ENCODE data around the gene NCK2. TPM values are rescaled to one million over a fixed set of nuclear protein-coding genes. Genes with fewer than 3 reads are reported as not detected.

Gene NCK2
- total and polyA plus RNA-seq, 7 experiments from 2014 or later = 30.8 to 134 (median 105) TPM

DNA sequence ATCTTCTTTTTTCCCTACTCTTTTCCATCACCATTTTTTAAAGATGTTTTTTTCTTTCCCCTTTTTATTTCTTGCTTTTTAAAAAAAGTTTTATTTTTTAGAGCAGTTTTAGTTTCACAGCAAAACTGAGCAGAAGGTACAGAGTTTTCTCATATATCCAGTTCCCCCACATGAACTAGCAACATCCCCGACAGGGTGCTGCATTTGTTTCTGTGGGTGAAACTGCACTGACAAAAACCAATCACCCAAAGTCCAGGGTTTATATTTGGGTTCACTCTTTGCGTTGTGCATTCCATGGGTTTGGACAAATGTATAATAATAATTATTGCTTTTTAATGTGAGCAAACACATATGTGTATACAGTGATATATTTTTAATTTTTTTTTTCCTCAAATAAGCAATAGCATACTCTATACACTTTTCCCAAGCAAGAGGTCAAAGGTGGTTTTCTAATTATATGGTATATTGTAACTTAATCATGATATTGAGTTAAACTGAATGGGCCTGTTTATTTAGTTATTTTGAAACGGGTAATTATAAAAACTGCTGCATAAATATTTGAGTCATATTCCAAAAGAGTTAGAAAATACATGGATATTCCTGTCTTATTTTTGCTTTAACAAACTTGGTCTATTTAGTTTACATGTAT lies 50.3 kb downstream of the NCK2 start:
- Mint-ChIP-seq H3K27me3 (no peaks in the 10 kb centered on the region), H3K27ac (peak overlapping the region; percentile 91 to 100 (median 99)), H3K36me3 (peaks cover 0 to 20% (median 6%) of the 10 kb centered on the region in 5 donors), H3K9me3 (peaks cover 0 to 1% (median 0%) of the 10 kb centered on the region in 11 donors), H3K4me1 (peaks cover 68 to 100% (median 94%) of the 10 kb centered on the region in 7 donors), H3K4me3 (peak overlapping the region; percentile 70 to 92 (median 83))
- Histone ChIP-seq H3K9me3 (ENCODE audit: control insufficient read depth in 2 of 3, low read length in 3 of 3) (no peaks in the 10 kb centered on the region), H3K4me1 (ENCODE audit: control insufficient read depth in 2 of 2, insufficient read depth in 2 of 2, low read length in 2 of 2) (peaks cover 92 to 93% of the 10 kb centered on the region in 2 donors), H3K27ac (ENCODE audit: low read depth, low read length) (peak overlapping the region; percentile 74), H3K36me3 (ENCODE audit: control insufficient read depth in 2 of 3, insufficient read depth in 3 of 3, low read length in 3 of 3) (no peaks in the 10 kb centered on the region), H3K27me3 (ENCODE audit: control insufficient read depth in 2 of 2, insufficient read depth in 2 of 2, low read length in 2 of 2) (no peaks in the 10 kb centered on the region), H3K4me3 (ENCODE audit: low read length) (peak overlapping the region; percentile 50)
- ATAC-seq (no peak), DNase-seq (no peak)
- POLR2A ChIA-PET = interaction anchor here (0.9 to 1.3 kb wide), 4 partner anchors 12 to 52 kb away, joined by 3 to 5 read pairs (median 4); no protein-coding TSS in a partner anchor
- intact Hi-C loops (cut with micrococcal nuclease) = loop anchor here (5.0 to 10.0 kb wide), 5 partner anchors 132 to 430 kb away; partner anchors contain the start of gene UXS1 (in 1 of the 2)
- CTCF ChIA-PET = interaction anchor here (1.3 to 1.9 kb wide), 3 partner anchors 42 to 289 kb away, joined by 3 to 5 read pairs (median 4); no protein-coding TSS in a partner anchor

DNA sequence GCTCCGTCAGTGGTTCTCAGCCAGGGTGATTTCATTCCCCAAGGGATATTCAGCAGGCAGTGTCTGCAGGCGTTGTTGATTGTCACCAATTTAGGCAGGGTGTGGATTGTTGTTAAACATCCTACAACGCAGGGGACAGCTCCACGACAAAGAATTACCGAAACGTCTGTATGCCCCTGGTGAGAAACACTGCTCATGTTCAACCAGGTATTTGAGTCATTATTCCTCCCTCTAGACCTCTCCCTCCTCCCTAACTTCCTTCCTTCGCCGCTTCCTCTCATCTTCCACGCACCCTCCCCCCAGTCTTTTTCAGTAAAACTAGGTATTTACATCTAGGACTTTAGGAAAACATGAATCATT lies 50.8 kb downstream of the NCK2 start:
- ATAC-seq (no peak), DNase-seq (peak in 2 of 9 donors; percentile 31 to 56)
- Histone ChIP-seq H3K36me3 (ENCODE audit: control insufficient read depth in 2 of 3, insufficient read depth in 3 of 3, low read length in 3 of 3) (no peaks in the 10 kb centered on the region), H3K27me3 (ENCODE audit: control insufficient read depth in 2 of 2, insufficient read depth in 2 of 2, low read length in 2 of 2) (no peaks in the 10 kb centered on the region), H3K4me1 (ENCODE audit: control insufficient read depth in 2 of 2, insufficient read depth in 2 of 2, low read length in 2 of 2) (peaks cover 92 to 93% of the 10 kb centered on the region in 2 donors), H3K4me3 (ENCODE audit: low read length) (peak overlapping the region; percentile 50), H3K27ac (ENCODE audit: low read depth, low read length) (peak overlapping the region; percentile 74), H3K9me3 (ENCODE audit: control insufficient read depth in 2 of 3, low read length in 3 of 3) (no peaks in the 10 kb centered on the region)
- H3K36me3 Mint-ChIP-seq = peaks cover 0 to 23% (median 11%) of the 10 kb centered on the region in 5 donors
- H3K4me1 Mint-ChIP-seq = peaks cover 71 to 100% (median 94%) of the 10 kb centered on the region in 7 donors
- intact Hi-C loops (cut with micrococcal nuclease) = loop anchor here (5.0 to 10.0 kb wide), 5 partner anchors 132 to 431 kb away; partner anchors contain the start of gene UXS1 (in 1 of the 2)
- peak overlapping the region; percentile 91 to 100 (median 99) for H3K27ac Mint-ChIP-seq
- POLR2A ChIA-PET = interaction anchor here (0.9 to 1.3 kb wide), 5 partner anchors 13 to 52 kb away, joined by 3 to 5 read pairs (median 3); no protein-coding TSS in a partner anchor
- H3K27me3 Mint-ChIP-seq = no peaks in the 10 kb centered on the region
- peak overlapping the region; percentile 70 to 92 (median 83) for H3K4me3 Mint-ChIP-seq
- CTCF ChIA-PET = interaction anchor here (0.6 to 1.9 kb wide), 5 partner anchors 26 to 299 kb away, joined by 3 to 5 read pairs (median 3); no protein-coding TSS in a partner anchor
- H3K9me3 Mint-ChIP-seq = peaks cover 0 to 1% (median 0%) of the 10 kb centered on the region in 11 donors

DNA sequence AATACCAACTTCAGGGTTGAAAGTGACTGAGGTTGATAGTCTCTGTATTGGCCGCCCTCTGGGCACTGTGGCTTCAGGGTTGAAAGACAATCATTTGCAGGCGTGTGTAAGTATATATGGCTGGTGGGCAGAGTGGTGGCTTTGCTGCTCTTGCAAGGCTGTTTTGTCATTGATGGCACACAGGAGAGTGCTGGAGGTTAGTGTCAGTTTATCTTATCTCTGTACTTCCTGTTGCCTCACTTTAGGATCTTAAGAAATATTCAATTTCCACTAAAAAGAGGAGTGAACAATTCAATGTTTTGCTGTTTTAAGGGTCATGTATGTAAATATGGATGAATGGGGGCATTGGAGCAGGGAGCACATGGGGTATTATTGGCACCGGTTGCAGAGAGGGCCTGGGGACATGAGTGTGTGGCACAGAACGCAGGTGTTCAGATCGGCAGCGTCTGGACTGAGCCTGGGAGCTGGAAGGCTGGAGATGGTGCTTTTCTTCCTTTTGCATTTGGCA lies 51.5 kb downstream of the NCK2 start:
- peak overlapping the region; percentile 74 for H3K27ac ChIP-seq (ENCODE audit: low read depth, low read length)
- H3K36me3 ChIP-seq (ENCODE audit: control insufficient read depth in 2 of 3, insufficient read depth in 3 of 3, low read length in 3 of 3) = no peaks in the 10 kb centered on the region
- no peaks in the 10 kb centered on the region for H3K27me3 ChIP-seq (ENCODE audit: control insufficient read depth in 2 of 2, insufficient read depth in 2 of 2, low read length in 2 of 2)
- Mint-ChIP-seq H3K4me1 (peaks cover 72 to 100% (median 94%) of the 10 kb centered on the region in 7 donors), H3K4me3 (peak overlapping the region; percentile 70 to 92 (median 83)), H3K36me3 (peaks cover 0 to 23% (median 13%) of the 10 kb centered on the region in 5 donors), H3K27me3 (no peaks in the 10 kb centered on the region), H3K9me3 (peaks cover 0 to 1% (median 0%) of the 10 kb centered on the region in 11 donors), H3K27ac (peak overlapping the region; percentile 91 to 100 (median 99))
- peak overlapping the region; percentile 50 for H3K4me3 ChIP-seq (ENCODE audit: low read length)
- DNase-seq (peak in 5 of 9 donors; percentile 46 to 59 (median 53)), ATAC-seq (peak; percentile 58)
- ChIA-PET POLR2A (interaction anchor here (0.7 to 1.5 kb wide), 7 partner anchors 13 to 323 kb away, joined by 3 to 5 read pairs (median 4); no protein-coding TSS in a partner anchor), CTCF (interaction anchor here (0.6 to 1.9 kb wide), 6 partner anchors 25 to 298 kb away, joined by 3 to 5 read pairs (median 3); no protein-coding TSS in a partner anchor)
- H3K4me1 ChIP-seq (ENCODE audit: control insufficient read depth in 2 of 2, insufficient read depth in 2 of 2, low read length in 2 of 2) = peaks cover 92 to 93% of the 10 kb centered on the region in 2 donors
- no peaks in the 10 kb centered on the region for H3K9me3 ChIP-seq (ENCODE audit: control insufficient read depth in 2 of 3, low read length in 3 of 3)
- intact Hi-C loops (cut with micrococcal nuclease) = loop anchor here (1.0 to 10.0 kb wide), 13 partner anchors 15 to 431 kb away; partner anchors contain the start of gene UXS1 (in 1 of the 2)

DNA sequence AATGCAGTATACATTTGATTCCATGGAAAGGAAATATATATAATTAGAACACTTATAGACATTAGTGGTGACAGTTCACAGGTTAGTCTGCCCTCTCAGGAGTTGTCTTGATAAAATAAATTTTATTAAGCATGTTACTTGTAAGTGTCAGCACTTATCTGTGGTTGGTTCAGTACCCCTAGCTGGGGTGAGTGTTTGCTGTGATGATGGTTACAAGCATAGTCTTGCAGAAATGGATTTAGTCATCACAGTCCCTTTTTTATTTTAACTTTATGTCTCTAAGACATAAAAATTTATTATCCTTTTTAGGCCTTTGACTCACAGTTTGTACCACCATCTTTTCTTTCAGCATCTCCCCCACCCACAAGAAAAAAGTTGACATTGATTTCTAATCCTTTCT lies 52.1 kb downstream of the NCK2 start:
- peak overlapping the region; percentile 34 for H3K4me3 ChIP-seq (ENCODE audit: low read length)
- H3K27me3 ChIP-seq (ENCODE audit: control insufficient read depth in 2 of 2, insufficient read depth in 2 of 2, low read length in 2 of 2) = no peaks in the 10 kb centered on the region
- no peak for ATAC-seq
- H3K36me3 ChIP-seq (ENCODE audit: control insufficient read depth in 2 of 3, insufficient read depth in 3 of 3, low read length in 3 of 3) = no peaks in the 10 kb centered on the region
- Mint-ChIP-seq H3K27ac (peak overlapping the region; percentile 92 to 100 (median 99)), H3K36me3 (peaks cover 2 to 27% (median 16%) of the 10 kb centered on the region in 5 donors), H3K9me3 (peaks cover 0 to 1% (median 0%) of the 10 kb centered on the region in 11 donors), H3K4me3 (peak overlapping the region; percentile 70 to 92 (median 83)), H3K4me1 (peaks cover 73 to 100% (median 94%) of the 10 kb centered on the region in 7 donors), H3K27me3 (no peaks in the 10 kb centered on the region)
- no peak for DNase-seq
- no peaks in the 10 kb centered on the region for H3K9me3 ChIP-seq (ENCODE audit: control insufficient read depth in 2 of 3, low read length in 3 of 3)
- ChIA-PET POLR2A (interaction anchor here (0.7 to 2.4 kb wide), 5 partner anchors 13 to 322 kb away, joined by 3 to 12 read pairs (median 4); no protein-coding TSS in a partner anchor), CTCF (interaction anchor here (0.8 to 1.9 kb wide), 4 partner anchors 53 to 297 kb away, joined by 3 to 5 read pairs (median 4); no protein-coding TSS in a partner anchor)
- peaks cover 92 to 93% of the 10 kb centered on the region in 2 donors for H3K4me1 ChIP-seq (ENCODE audit: control insufficient read depth in 2 of 2, insufficient read depth in 2 of 2, low read length in 2 of 2)
- H3K27ac ChIP-seq (ENCODE audit: low read depth, low read length) = peak overlapping the region; percentile 74
- intact Hi-C loops (cut with micrococcal nuclease) = loop anchor here (1.0 to 10.0 kb wide), 13 partner anchors 14 to 432 kb away; partner anchors contain the start of gene UXS1 (in 1 of the 2)

DNA sequence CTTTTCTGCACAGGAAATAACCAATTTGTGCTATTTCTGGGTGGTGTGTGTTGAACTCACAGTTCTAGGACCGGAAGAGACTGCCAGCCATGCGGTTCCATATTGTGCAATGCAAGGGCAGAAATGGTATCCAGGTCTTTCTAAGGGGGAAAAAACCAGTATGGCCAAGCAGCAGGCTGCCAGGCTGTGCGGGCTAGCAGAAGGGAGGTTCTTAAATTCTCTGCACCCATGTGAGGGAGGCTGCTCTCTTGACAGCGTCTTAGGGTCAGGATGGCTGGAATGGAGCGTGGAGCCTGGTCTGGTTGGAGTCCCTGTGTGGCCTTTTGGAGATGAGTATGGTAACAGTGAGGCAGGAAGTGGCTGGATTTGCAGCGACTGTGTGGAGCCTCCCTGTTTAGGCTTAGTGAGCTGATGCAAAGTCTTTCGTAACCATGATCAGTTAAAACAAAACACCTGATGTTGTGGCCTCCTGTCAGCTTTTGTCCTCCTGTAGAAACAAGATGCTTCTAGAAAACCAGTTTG lies 52.6 kb downstream of the NCK2 start:
- peak overlapping the region; percentile 34 for H3K4me3 ChIP-seq (ENCODE audit: low read length)
- intact Hi-C loops (cut with micrococcal nuclease) = loop anchor here (2.0 to 10.0 kb wide), 12 partner anchors 13 to 433 kb away; partner anchors contain the start of gene UXS1 (in 1 of the 2)
- CTCF ChIA-PET = interaction anchor here (1.4 to 1.7 kb wide), 4 partner anchors 9 to 297 kb away, joined by 3 to 5 read pairs (median 3); no protein-coding TSS in a partner anchor
- Mint-ChIP-seq H3K36me3 (peaks cover 4 to 29% (median 19%) of the 10 kb centered on the region in 5 donors), H3K4me1 (peaks cover 74 to 100% (median 94%) of the 10 kb centered on the region in 7 donors), H3K4me3 (peak overlapping the region; percentile 70 to 92 (median 78)), H3K27me3 (no peaks in the 10 kb centered on the region), H3K9me3 (peaks cover 0 to 4% (median 0%) of the 10 kb centered on the region in 11 donors), H3K27ac (peak overlapping the region; percentile 92 to 100 (median 99))
- H3K27me3 ChIP-seq (ENCODE audit: control insufficient read depth in 2 of 2, insufficient read depth in 2 of 2, low read length in 2 of 2) = no peaks in the 10 kb centered on the region
- no peaks in the 10 kb centered on the region for H3K9me3 ChIP-seq (ENCODE audit: control insufficient read depth in 2 of 3, low read length in 3 of 3)
- H3K36me3 ChIP-seq (ENCODE audit: control insufficient read depth in 2 of 3, insufficient read depth in 3 of 3, low read length in 3 of 3) = no peaks in the 10 kb centered on the region
- DNase-seq = peak in 6 of 9 donors; percentile 37 to 58 (median 48)
- POLR2A ChIA-PET = interaction anchor here (0.6 to 4.6 kb wide), 16 partner anchors 8 to 295 kb away, joined by 3 to 51 read pairs (median 5); no protein-coding TSS in a partner anchor
- H3K4me1 ChIP-seq (ENCODE audit: control insufficient read depth in 2 of 2, insufficient read depth in 2 of 2, low read length in 2 of 2) = peaks cover 92 to 93% of the 10 kb centered on the region in 2 donors
- peak; percentile 33 for ATAC-seq
- H3K27ac ChIP-seq (ENCODE audit: low read depth, low read length) = peak overlapping the region; percentile 74
